SU-DHL-6 (cell line): ENCODE results near the gene COL6A1.

ENCODE experiments used
- EZH2phosphoT487 ChIP-seq: fragments of 200-600 bp; sonication (generic), shearing (Covaris generic); conservative IDR thresholded peaks from 2 replicates; pipeline ENCODE4 v1.6.1; 2018; ENCODE audit warnings: mild to moderate bottlenecking, antibody characterized with exemption, low read length, moderate library complexity, mixed read lengths
- TF ChIP-seq, protein P1 (sequence below): fragments of 200-600 bp; sonication (generic); IDR thresholded peaks from one replicate; pipeline ENCODE4 v1.5.1; 2017; ENCODE audit warnings: antibody characterized with exemption, mild to moderate bottlenecking, low read length, moderate library complexity; ENCODE audit not compliant: insufficient read depth, poor library complexity, severe bottlenecking

DNA sequence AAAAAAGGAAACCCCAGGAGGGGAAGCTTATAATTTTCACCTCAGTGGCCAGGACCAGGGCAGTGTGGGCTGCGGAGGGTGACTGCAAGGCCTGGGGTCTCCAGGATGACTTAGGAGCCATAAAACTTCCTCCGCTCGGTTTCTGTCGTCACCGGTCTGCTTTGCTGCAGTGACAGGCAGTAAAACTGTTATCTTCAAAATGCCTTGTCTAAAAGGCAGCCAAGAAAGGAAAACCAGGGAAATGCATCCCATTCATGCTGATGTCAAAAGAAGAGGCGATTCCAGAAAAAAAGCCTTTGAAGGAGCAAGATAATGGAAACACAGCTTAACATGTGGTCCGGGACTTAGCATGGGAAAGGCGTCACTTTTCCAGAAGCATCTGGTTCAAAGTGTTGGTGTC is 42.0 kb downstream of the COL6A1 start:
- TF ChIP-seq, protein P1, sequence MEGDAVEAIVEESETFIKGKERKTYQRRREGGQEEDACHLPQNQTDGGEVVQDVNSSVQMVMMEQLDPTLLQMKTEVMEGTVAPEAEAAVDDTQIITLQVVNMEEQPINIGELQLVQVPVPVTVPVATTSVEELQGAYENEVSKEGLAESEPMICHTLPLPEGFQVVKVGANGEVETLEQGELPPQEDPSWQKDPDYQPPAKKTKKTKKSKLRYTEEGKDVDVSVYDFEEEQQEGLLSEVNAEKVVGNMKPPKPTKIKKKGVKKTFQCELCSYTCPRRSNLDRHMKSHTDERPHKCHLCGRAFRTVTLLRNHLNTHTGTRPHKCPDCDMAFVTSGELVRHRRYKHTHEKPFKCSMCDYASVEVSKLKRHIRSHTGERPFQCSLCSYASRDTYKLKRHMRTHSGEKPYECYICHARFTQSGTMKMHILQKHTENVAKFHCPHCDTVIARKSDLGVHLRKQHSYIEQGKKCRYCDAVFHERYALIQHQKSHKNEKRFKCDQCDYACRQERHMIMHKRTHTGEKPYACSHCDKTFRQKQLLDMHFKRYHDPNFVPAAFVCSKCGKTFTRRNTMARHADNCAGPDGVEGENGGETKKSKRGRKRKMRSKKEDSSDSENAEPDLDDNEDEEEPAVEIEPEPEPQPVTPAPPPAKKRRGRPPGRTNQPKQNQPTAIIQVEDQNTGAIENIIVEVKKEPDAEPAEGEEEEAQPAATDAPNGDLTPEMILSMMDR, result no peak
- TF ChIP-seq EZH2phosphoT487, result no peak
